Tibial nerve (tissue), 4 donors: Measurements from ENCODE around the gene PLEKHA7.
"Not testable (repeated sequence)": the region's sequence is repeated elsewhere in the genome, so short reads cannot be mapped to it uniquely, and the experiment has no call there.

ENCODE experiments used
- EP300 ChIP-seq, 2 donors: sonication (generic); formaldehyde crosslinking; IDR thresholded peaks; one replicate each; pipeline ENCODE4 v1.6.1; 2017; ENCODE audit warnings: antibody characterized with exemption in 2 of 2, mild to moderate bottlenecking in 1 of 2
- POLR2A ChIP-seq, 2 donors: fragments of 450-650 bp; IDR thresholded peaks; one replicate each; pipeline ENCODE4 v1.6.1; 2017; ENCODE audit warnings: antibody characterized with exemption in 2 of 2, mild to moderate bottlenecking in 2 of 2, moderate library complexity in 2 of 2
- TF ChIP-seq, protein P1 (sequence below), 5 experiments: fragments of 200-600 bp in 3 of 5; fragments of 450-650 bp in 2 of 5; sonication (generic) in 3 of 5; IDR thresholded peaks; one replicate each; pipeline ENCODE4 v1.5.1; 2016 to 2019; ENCODE audit warnings: antibody characterized with exemption in 5 of 5, mild to moderate bottlenecking in 3 of 5, moderate library complexity in 2 of 5

DNA sequence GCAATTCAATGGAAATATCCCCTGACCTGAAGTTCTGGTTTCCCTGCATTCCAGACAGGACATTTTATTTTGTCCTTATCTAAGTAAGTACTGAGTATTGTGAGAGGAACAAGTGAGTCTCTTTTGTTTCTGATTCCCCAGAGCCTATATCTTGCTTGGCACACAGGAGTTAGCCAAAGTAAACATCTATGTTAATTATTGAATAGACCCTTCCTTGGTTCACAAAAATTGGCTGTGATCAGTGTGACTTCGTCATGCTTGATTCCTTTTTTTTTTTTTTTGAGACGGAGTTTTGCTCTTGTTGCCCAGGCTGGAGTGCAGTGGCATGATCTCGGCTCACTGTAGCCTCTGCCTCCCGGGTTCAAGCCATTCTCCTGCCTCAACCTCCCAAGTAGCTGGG is 34.3 kb upstream of the PLEKHA7 start:
- TF ChIP-seq, protein P1, sequence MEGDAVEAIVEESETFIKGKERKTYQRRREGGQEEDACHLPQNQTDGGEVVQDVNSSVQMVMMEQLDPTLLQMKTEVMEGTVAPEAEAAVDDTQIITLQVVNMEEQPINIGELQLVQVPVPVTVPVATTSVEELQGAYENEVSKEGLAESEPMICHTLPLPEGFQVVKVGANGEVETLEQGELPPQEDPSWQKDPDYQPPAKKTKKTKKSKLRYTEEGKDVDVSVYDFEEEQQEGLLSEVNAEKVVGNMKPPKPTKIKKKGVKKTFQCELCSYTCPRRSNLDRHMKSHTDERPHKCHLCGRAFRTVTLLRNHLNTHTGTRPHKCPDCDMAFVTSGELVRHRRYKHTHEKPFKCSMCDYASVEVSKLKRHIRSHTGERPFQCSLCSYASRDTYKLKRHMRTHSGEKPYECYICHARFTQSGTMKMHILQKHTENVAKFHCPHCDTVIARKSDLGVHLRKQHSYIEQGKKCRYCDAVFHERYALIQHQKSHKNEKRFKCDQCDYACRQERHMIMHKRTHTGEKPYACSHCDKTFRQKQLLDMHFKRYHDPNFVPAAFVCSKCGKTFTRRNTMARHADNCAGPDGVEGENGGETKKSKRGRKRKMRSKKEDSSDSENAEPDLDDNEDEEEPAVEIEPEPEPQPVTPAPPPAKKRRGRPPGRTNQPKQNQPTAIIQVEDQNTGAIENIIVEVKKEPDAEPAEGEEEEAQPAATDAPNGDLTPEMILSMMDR (IDR thresholded peaks at IDR 0.05) = not testable (repeated sequence)
- TF ChIP-seq POLR2A, EP300 (IDR thresholded peaks at IDR 0.05): not testable (repeated sequence)
